GM10248 (cell line): ENCODE measurements around the gene EIF5.

Source experiments
- CTCF ChIA-PET: fragments of 300-600 bp; sonication (Branson Sonifier 250); formaldehyde crosslinking; extraction: SDS; loops from one replicate; lab custom pipeline; 2021; ENCODE audit warnings: antibody characterized with exemption; lab: Yijun Ruan, JAX
- POLR2A ChIA-PET: fragments of 350-650 bp; sonication (Branson Sonifier 250); formaldehyde crosslinking; extraction: SDS; loops from one replicate; lab custom pipeline; 2020; ENCODE audit warnings: antibody characterized with exemption; lab: Yijun Ruan, JAX
- DNase-seq: peaks from one replicate; pipeline ENCODE4 v3.0.0; 2012; ENCODE audit errors: extremely low spot score
- TF ChIP-seq, protein P1 (sequence below): IDR thresholded peaks from 2 replicates; pipeline ENCODE4 v1.5.1; 2012; ENCODE audit warnings: mild to moderate bottlenecking, low read depth; ENCODE audit errors: extremely low read depth, missing control alignments, control extremely low read depth

EIF5 gene

GRCh38 chr14:103340480-103341212 is 6.6 kb downstream of the EIF5 start:
- ChIA-PET CTCF (interaction anchor here (0.8 to 1.5 kb wide), 2 partner anchors 50 kb away, joined by 3 to 6 read pairs; no protein-coding TSS in a partner anchor), POLR2A (interaction anchor here (1.0 to 1.7 kb wide), 2 partner anchors 17 to 43 kb away, joined by 3 to 5 read pairs; no protein-coding TSS in a partner anchor)
- TF ChIP-seq, protein P1, sequence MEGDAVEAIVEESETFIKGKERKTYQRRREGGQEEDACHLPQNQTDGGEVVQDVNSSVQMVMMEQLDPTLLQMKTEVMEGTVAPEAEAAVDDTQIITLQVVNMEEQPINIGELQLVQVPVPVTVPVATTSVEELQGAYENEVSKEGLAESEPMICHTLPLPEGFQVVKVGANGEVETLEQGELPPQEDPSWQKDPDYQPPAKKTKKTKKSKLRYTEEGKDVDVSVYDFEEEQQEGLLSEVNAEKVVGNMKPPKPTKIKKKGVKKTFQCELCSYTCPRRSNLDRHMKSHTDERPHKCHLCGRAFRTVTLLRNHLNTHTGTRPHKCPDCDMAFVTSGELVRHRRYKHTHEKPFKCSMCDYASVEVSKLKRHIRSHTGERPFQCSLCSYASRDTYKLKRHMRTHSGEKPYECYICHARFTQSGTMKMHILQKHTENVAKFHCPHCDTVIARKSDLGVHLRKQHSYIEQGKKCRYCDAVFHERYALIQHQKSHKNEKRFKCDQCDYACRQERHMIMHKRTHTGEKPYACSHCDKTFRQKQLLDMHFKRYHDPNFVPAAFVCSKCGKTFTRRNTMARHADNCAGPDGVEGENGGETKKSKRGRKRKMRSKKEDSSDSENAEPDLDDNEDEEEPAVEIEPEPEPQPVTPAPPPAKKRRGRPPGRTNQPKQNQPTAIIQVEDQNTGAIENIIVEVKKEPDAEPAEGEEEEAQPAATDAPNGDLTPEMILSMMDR: no peak
- DNase-seq: no peak

- ChIA-PET POLR2A (interaction anchor here (0.6 to 1.0 kb wide), 2 partner anchors 16 kb away, joined by 3 read pairs; no protein-coding TSS in a partner anchor), CTCF (interaction anchor here (0.9 to 1.5 kb wide), 2 partner anchors 49 to 53 kb away, joined by 3 to 6 read pairs; no protein-coding TSS in a partner anchor)
- TF ChIP-seq, protein P1: no peak
- no peak for DNase-seq
These were observed 7.5 kb downstream of the EIF5 start for GRCh38 chr14:103341250-103342129.

DNA sequence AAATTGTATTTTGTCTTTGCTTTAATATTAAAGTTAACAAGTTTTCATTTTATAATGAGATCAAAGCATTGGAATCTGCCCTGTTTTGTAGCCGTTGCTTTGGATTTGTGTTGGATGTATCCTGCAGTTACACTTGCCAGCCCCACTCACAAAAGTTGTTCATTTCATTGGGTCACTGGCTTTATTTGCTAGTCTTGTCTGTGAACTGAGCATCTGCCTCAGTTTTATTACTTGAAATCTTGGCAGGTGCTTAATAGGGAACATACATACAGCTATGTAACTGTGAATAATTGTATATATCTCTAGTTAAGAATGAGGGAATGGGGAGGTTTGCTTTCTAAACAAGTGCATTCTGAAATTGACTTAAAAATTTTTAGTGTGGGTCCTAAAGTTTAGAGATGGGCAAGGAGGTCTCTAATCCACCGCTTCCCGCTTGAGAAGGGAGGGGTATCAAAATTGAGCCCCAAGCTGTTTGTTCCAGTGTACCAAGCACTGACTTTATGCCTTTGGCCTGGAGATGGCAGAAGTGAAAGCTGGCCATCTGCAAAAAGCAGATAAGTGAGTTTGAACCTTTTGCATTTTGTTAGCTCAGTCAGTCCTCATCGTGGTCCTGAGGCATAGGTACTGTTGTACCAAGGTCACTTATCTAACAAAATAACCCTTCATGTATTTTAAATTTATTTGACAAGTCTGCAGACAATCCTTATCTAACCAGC is 9.3 kb downstream of the EIF5 start:
- CTCF ChIA-PET: interaction anchor here (1.0 to 1.7 kb wide), 7 partner anchors 9 to 48 kb away, joined by 3 to 5 read pairs (median 3); partner anchors contain the start of genes EIF5 and MARK3
- DNase-seq: no peak
- TF ChIP-seq, protein P1: no peak
- POLR2A ChIA-PET: interaction anchor here (0.7 to 2.3 kb wide), 6 partner anchors 8 to 238 kb away, joined by 3 to 14 read pairs (median 3); partner anchors contain the start of gene EIF5

GRCh38 chr14:103343905-103344797 is 10.1 kb downstream of the EIF5 start:
- no peak for DNase-seq
- CTCF ChIA-PET: interaction anchor here (1.2 to 1.7 kb wide), 5 partner anchors 8 to 47 kb away, joined by 3 to 5 read pairs (median 4); partner anchors contain the start of genes EIF5 and MARK3
- TF ChIP-seq, protein P1: no peak
- POLR2A ChIA-PET: interaction anchor here (0.7 to 2.3 kb wide), 7 partner anchors 8 to 239 kb away, joined by 3 to 14 read pairs (median 3); partner anchors contain the start of gene EIF5

DNA sequence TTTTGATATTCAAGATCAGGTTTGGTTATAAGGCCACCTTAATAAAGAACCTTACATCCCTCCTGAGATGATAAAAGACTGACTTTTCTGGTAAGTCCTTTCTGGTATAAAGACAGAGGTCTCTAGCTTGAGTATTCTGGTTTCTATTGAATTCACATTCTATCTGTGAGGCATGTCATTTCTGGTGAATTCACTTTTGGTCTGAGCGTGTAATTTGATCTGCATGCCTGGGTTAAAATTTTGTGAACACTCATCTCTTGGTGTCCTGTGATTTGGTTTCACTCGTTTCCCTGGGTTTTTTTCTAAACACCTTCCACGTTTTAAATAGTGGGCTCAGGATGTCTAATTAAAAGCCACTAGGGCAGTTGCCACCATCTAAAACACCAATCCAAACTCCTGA is 12.2 kb downstream of the EIF5 start:
- ChIA-PET CTCF (interaction anchor here (1.5 kb wide), 1 partner anchor 9 kb away, joined by 3 read pairs; no protein-coding TSS in a partner anchor), POLR2A (interaction anchor here (0.7 to 2.2 kb wide), 5 partner anchors 8 to 380 kb away, joined by 3 to 14 read pairs (median 4); partner anchors contain the start of gene EIF5)
- TF ChIP-seq, protein P1: no peak
- DNase-seq: no peak
